Neural progenitor cell (in vitro differentiated cells): Measurements from ENCODE around the gene HERC2. TPM values are rescaled to one million over a fixed set of nuclear protein-coding genes. Genes with fewer than 3 reads are reported as not detected.
A peak's percentile ranks its signal among the peaks of the same experiment; 100 is the strongest.
"Not testable (repeated sequence)": the region's sequence is repeated elsewhere in the genome, so short reads cannot be mapped to it uniquely, and the experiment has no call there.

ENCODE experiments used
- DNase-seq: peaks from one replicate; pipeline ENCODE4 v3.0.0-alpha.2; 2016; ENCODE audit warnings: low spot score
- H2AFZ ChIP-seq: fragments of 200-600 bp; sonication (generic); replicated peaks from 2 replicates; pipeline ENCODE4 v1.6.1; 2016; ENCODE audit warnings: antibody characterized with exemption
- H3F3A ChIP-seq: fragments of 200-600 bp; sonication (generic); 2 replicates; pipeline ENCODE4 v1.6.1; 2016; ENCODE audit warnings: antibody characterized with exemption, low read depth
- H3K27ac ChIP-seq: fragments of 200-600 bp; sonication (generic); 2 replicates; pipeline ENCODE4 v1.5.1; 2016; ENCODE audit warnings: mild to moderate bottlenecking
- H3K27me3 ChIP-seq: fragments of 200-600 bp; sonication (generic); 2 replicates; pipeline ENCODE4 v1.6.1; 2016; ENCODE audit warnings: mild to moderate bottlenecking, moderate library complexity
- H3K36me3 ChIP-seq: fragments of 200-600 bp; sonication (generic); 2 replicates; pipeline ENCODE4 v1.5.1; 2016
- H3K4me1 ChIP-seq: fragments of 200-600 bp; sonication (generic); 2 replicates; pipeline ENCODE4 v1.6.1; 2016; ENCODE audit warnings: mixed run types
- H3K4me2 ChIP-seq: fragments of 200-600 bp; sonication (generic); 2 replicates; pipeline ENCODE4 v1.6.1; 2016
- H3K4me3 ChIP-seq: fragments of 200-600 bp; sonication (generic); 2 replicates; pipeline ENCODE4 v1.5.1; 2016
- H3K79me2 ChIP-seq: fragments of 200-600 bp; sonication (generic); 2 replicates; pipeline ENCODE4 v1.6.1; 2016; ENCODE audit warnings: low read depth
- H3K9ac ChIP-seq: fragments of 200-600 bp; sonication (generic); 2 replicates; pipeline ENCODE4 v1.6.1; 2016
- H3K9me3 ChIP-seq: fragments of 200-600 bp; sonication (generic); 2 replicates; pipeline ENCODE4 v1.5.1; 2016; ENCODE audit warnings: low read depth
- H4K20me1 ChIP-seq: fragments of 200-600 bp; sonication (generic); 2 replicates; pipeline ENCODE4 v1.6.1; 2016; ENCODE audit warnings: low read depth
- H3K27ac Mint-ChIP-seq: 3 replicates; pipeline ENCODE4 v1.8.0; 2021; ENCODE audit warnings: mixed read lengths
- H3K27me3 Mint-ChIP-seq: 2 replicates; pipeline ENCODE4 v1.8.0; 2022; ENCODE audit warnings: low read depth, mild to moderate bottlenecking, inconsistent platforms, moderate library complexity, mixed read lengths; ENCODE audit not compliant: insufficient read depth
- H3K36me3 Mint-ChIP-seq: 3 replicates; pipeline ENCODE4 v1.8.0; 2021; ENCODE audit warnings: mixed read lengths
- H3K4me1 Mint-ChIP-seq: 3 replicates; pipeline ENCODE4 v1.8.0; 2021; ENCODE audit warnings: mixed read lengths
- H3K4me3 Mint-ChIP-seq: 3 replicates; pipeline ENCODE4 v1.8.0; 2021; ENCODE audit warnings: mild to moderate bottlenecking, moderate library complexity, mixed read lengths
- H3K9me3 Mint-ChIP-seq: 3 replicates; pipeline ENCODE4 v1.8.0; 2020; ENCODE audit warnings: mixed read lengths
- EZH2 ChIP-seq: fragments of 200-600 bp; sonication (generic); IDR thresholded peaks from 2 replicates; pipeline ENCODE4 v1.6.1; 2017; ENCODE audit warnings: antibody characterized with exemption, mild to moderate bottlenecking, moderate library complexity
- EZH2phosphoT487 ChIP-seq: fragments of 200-600 bp; sonication (generic); IDR thresholded peaks from 2 replicates; pipeline ENCODE4 v1.6.1; 2017; ENCODE audit warnings: antibody characterized with exemption
- total RNA-seq: library from RNA; depleted of rRNA; stranded (reverse); fragments of >200 nt; gene quantifications from 2 replicates; pipeline ENCODE4 v1.2.3, GENCODE V29; 2015; ENCODE audit warnings: low replicate concordance
- TF ChIP-seq, protein P1 (sequence below): fragments of 200-600 bp; sonication (generic); IDR thresholded peaks from 2 replicates; pipeline ENCODE4 v1.5.1; 2017; ENCODE audit warnings: antibody characterized with exemption, mild to moderate bottlenecking

Gene HERC2
- total RNA-seq, 1 donor from 2014 or later, result 15.3 TPM

GRCh38 chr15:28289694-28290463 is 32.1 kb downstream of the HERC2 start:
- Mint-ChIP-seq H3K36me3 (peaks cover 59% of the 10 kb centered on the region), H3K27me3 (no peaks in the 10 kb centered on the region), H3K4me3 (no peak overlapping the region), H3K27ac (no peak overlapping the region), H3K9me3 (peaks cover 32% of the 10 kb centered on the region), H3K4me1 (peaks cover 35% of the 10 kb centered on the region)
- Histone ChIP-seq H3K27me3 (no peaks in the 10 kb centered on the region), H3F3A (no peaks in the 10 kb centered on the region), H3K9ac (no peak overlapping the region), H3K27ac (no peak overlapping the region), H3K9me3 (no peaks in the 10 kb centered on the region), H3K36me3 (peaks cover 11% of the 10 kb centered on the region), H4K20me1 (no peaks in the 10 kb centered on the region), H3K4me3 (no peak overlapping the region), H3K79me2 (peaks cover 24% of the 10 kb centered on the region), H2AFZ (no peak overlapping the region), H3K4me2 (no peak overlapping the region), H3K4me1 (no peaks in the 10 kb centered on the region)
- TF ChIP-seq EZH2phosphoT487 (no peak), EZH2 (no peak)
- TF ChIP-seq, protein P1, sequence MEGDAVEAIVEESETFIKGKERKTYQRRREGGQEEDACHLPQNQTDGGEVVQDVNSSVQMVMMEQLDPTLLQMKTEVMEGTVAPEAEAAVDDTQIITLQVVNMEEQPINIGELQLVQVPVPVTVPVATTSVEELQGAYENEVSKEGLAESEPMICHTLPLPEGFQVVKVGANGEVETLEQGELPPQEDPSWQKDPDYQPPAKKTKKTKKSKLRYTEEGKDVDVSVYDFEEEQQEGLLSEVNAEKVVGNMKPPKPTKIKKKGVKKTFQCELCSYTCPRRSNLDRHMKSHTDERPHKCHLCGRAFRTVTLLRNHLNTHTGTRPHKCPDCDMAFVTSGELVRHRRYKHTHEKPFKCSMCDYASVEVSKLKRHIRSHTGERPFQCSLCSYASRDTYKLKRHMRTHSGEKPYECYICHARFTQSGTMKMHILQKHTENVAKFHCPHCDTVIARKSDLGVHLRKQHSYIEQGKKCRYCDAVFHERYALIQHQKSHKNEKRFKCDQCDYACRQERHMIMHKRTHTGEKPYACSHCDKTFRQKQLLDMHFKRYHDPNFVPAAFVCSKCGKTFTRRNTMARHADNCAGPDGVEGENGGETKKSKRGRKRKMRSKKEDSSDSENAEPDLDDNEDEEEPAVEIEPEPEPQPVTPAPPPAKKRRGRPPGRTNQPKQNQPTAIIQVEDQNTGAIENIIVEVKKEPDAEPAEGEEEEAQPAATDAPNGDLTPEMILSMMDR, result no peak
- DNase-seq, result no peak

GRCh38 chr15:28288830-28289693 is 32.9 kb downstream of the HERC2 start:
- H3K27me3 Mint-ChIP-seq, H3K9ac ChIP-seq, H3F3A ChIP-seq, H3K4me2 ChIP-seq, H3K27ac ChIP-seq, H3K4me1 ChIP-seq, H3K4me3 Mint-ChIP-seq, H3K4me3 ChIP-seq, H2AFZ ChIP-seq, H3K27me3 ChIP-seq, H3K9me3 ChIP-seq, H3K27ac Mint-ChIP-seq, H4K20me1 ChIP-seq, DNase-seq: not testable (repeated sequence)
- Mint-ChIP-seq H3K36me3 (peaks cover 63% of the 10 kb centered on the region), H3K9me3 (peaks cover 37% of the 10 kb centered on the region), H3K4me1 (peaks cover 31% of the 10 kb centered on the region)
- H3K36me3 ChIP-seq, result peaks cover 11% of the 10 kb centered on the region
- peaks cover 30% of the 10 kb centered on the region for H3K79me2 ChIP-seq

DNA sequence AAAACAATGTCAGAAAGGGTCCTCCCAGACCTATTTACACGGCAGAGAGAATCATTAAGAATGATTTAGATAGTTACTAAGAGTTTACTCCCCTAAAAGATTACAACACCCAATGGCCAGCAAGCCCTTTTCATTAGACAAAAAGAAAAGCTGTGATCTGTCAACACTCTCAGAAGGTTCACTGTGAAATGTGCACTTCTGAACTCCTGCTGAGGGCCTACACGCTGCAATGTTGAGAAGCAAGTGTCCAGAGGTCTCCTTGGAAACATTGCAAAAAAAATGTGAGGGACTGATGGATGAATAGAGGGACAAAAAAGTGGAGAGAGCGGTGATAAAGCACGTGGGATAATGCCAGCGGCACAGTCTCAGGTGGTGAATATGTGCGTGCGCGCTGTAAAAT is 35.3 kb downstream of the HERC2 start:
- H3F3A ChIP-seq, H3K9ac ChIP-seq, H3K27me3 ChIP-seq, H3K4me2 ChIP-seq, H3K9me3 ChIP-seq, H3K4me1 ChIP-seq, DNase-seq, H3K4me3 ChIP-seq, H2AFZ ChIP-seq, H3K27me3 Mint-ChIP-seq, H3K27ac ChIP-seq, H4K20me1 ChIP-seq: not testable (repeated sequence)
- Histone ChIP-seq H3K79me2 (peaks cover 40% of the 10 kb centered on the region), H3K36me3 (peaks cover 11% of the 10 kb centered on the region)
- peaks cover 70% of the 10 kb centered on the region for H3K36me3 Mint-ChIP-seq
- peaks cover 24% of the 10 kb centered on the region for H3K4me1 Mint-ChIP-seq
- peak overlapping the region; percentile 34 for H3K4me3 Mint-ChIP-seq
- peaks cover 44% of the 10 kb centered on the region for H3K9me3 Mint-ChIP-seq
- H3K27ac Mint-ChIP-seq, result peak overlapping the region; percentile 7

DNA sequence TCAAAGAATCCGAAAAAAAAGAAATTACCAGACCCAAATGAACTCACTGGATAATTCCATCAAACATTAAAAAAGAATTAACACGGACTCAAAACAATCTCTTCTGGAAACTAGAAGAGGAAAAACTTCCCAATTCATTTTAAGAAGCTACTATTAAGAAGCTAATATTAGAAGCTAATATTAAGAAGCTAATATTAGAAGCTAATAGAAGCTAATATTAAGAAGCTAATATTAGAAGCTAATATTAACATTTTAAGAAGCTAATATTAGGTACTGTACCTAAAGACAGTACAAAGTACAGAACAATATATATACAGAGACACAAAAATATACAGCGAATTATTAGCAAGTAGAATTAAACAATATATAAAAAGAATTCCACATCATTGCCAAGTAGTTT is 35.9 kb downstream of the HERC2 start:
- no peak overlapping the region for H3K4me3 ChIP-seq
- H4K20me1 ChIP-seq, result no peaks in the 10 kb centered on the region
- Mint-ChIP-seq H3K27ac (no peak overlapping the region), H3K9me3 (peaks cover 44% of the 10 kb centered on the region), H3K27me3 (no peaks in the 10 kb centered on the region), H3K4me3 (no peak overlapping the region), H3K4me1 (peaks cover 24% of the 10 kb centered on the region), H3K36me3 (peaks cover 67% of the 10 kb centered on the region)
- H2AFZ ChIP-seq, result no peak overlapping the region
- no peak overlapping the region for H3K27ac ChIP-seq
- H3K9me3 ChIP-seq, result no peaks in the 10 kb centered on the region
- H3K4me2 ChIP-seq, result no peak overlapping the region
- H3K36me3 ChIP-seq, result peaks cover 9% of the 10 kb centered on the region
- TF ChIP-seq, protein P1, result no peak
- TF ChIP-seq EZH2phosphoT487 (no peak), EZH2 (no peak)
- no peak for DNase-seq
- no peaks in the 10 kb centered on the region for H3F3A ChIP-seq
- no peaks in the 10 kb centered on the region for H3K27me3 ChIP-seq
- H3K9ac ChIP-seq, result no peak overlapping the region
- H3K4me1 ChIP-seq, result no peaks in the 10 kb centered on the region
- peaks cover 44% of the 10 kb centered on the region for H3K79me2 ChIP-seq
